MM.1S (cell line): ENCODE results near the gene KCNMA1.

Experiments
- DNase-seq: peaks from one replicate; pipeline ENCODE4 v3.0.0-alpha.2; 2015
- H2AFZ ChIP-seq: fragments of 300-600 bp; sonication (generic); 2 replicates; pipeline ENCODE4 v1.6.0; 2016; ENCODE audit warnings: antibody characterized with exemption, low read length
- H3F3A ChIP-seq: fragments of 300-600 bp; sonication (generic); 2 replicates; pipeline ENCODE4 v1.6.1; 2016; ENCODE audit warnings: mild to moderate bottlenecking, antibody characterized with exemption, low read length, moderate library complexity, mixed read lengths; ENCODE audit not compliant: insufficient read depth
- H3K27ac ChIP-seq: fragments of 300-600 bp; sonication (generic); 2 replicates; pipeline ENCODE4 v1.5.1; 2016; ENCODE audit warnings: mild to moderate bottlenecking, low read length
- H3K27me3 ChIP-seq: fragments of 300-600 bp; sonication (generic); replicated peaks from 2 replicates; pipeline ENCODE4 v1.6.0; 2016; ENCODE audit warnings: low read length; ENCODE audit not compliant: insufficient read depth
- H3K36me3 ChIP-seq: fragments of 300-600 bp; sonication (generic); replicated peaks from 2 replicates; pipeline ENCODE4 v1.6.1; 2016; ENCODE audit warnings: mild to moderate bottlenecking, low read length, mixed read lengths; ENCODE audit not compliant: insufficient read depth
- H3K4me1 ChIP-seq: fragments of 300-600 bp; sonication (generic); 2 replicates; pipeline ENCODE4 v1.6.1; 2016; ENCODE audit warnings: low read length, mixed read lengths
- H3K4me2 ChIP-seq: fragments of 300-600 bp; sonication (generic); 2 replicates; pipeline ENCODE4 v1.6.0; 2016; ENCODE audit warnings: low read depth, low read length
- H3K4me3 ChIP-seq: fragments of 300-600 bp; sonication (generic); 2 replicates; pipeline ENCODE4 v1.5.1; 2016; ENCODE audit warnings: low read length, mixed read lengths
- H3K79me2 ChIP-seq: fragments of 300-600 bp; sonication (generic); 2 replicates; pipeline ENCODE4 v1.6.1; 2016; ENCODE audit warnings: mixed run types, low read length, mixed read lengths
- H3K9ac ChIP-seq: fragments of 300-600 bp; sonication (generic); 2 replicates; pipeline ENCODE4 v1.6.1; 2016; ENCODE audit warnings: low read length, mixed read lengths
- H3K9me2 ChIP-seq: fragments of 300-600 bp; sonication (generic); replicated peaks from 2 replicates; pipeline ENCODE4 v1.6.1; 2016; ENCODE audit warnings: mild to moderate bottlenecking, low read length, mixed read lengths; ENCODE audit not compliant: insufficient read depth
- H3K9me3 ChIP-seq: fragments of 300-600 bp; sonication (generic); replicated peaks from 2 replicates; pipeline ENCODE4 v1.6.1; 2016; ENCODE audit warnings: mild to moderate bottlenecking, low read length, mixed read lengths; ENCODE audit not compliant: insufficient read depth
- H4K20me1 ChIP-seq: fragments of 300-600 bp; sonication (generic); 2 replicates; pipeline ENCODE4 v1.6.1; 2016; ENCODE audit warnings: mild to moderate bottlenecking, low read length, moderate library complexity, mixed read lengths; ENCODE audit not compliant: insufficient read depth
- EZH2 ChIP-seq: fragments of 300-600 bp; sonication (generic); optimal IDR thresholded peaks from 2 replicates; pipeline ENCODE3; 2017; ENCODE audit warnings: low read depth, mild to moderate bottlenecking, antibody characterized with exemption, low read length, mixed read lengths
- EZH2phosphoT487 ChIP-seq: fragments of 300-600 bp; sonication (generic); IDR thresholded peaks from 2 replicates; pipeline ENCODE4 v1.6.1; 2018; ENCODE audit warnings: antibody characterized with exemption, low read length
- TF ChIP-seq, protein P1 (sequence below): fragments of 300-600 bp; sonication (generic); IDR thresholded peaks from 2 replicates; pipeline ENCODE4 v1.5.1; 2016; ENCODE audit warnings: antibody characterized with exemption, low read length, mixed read lengths

KCNMA1 gene

DNA sequence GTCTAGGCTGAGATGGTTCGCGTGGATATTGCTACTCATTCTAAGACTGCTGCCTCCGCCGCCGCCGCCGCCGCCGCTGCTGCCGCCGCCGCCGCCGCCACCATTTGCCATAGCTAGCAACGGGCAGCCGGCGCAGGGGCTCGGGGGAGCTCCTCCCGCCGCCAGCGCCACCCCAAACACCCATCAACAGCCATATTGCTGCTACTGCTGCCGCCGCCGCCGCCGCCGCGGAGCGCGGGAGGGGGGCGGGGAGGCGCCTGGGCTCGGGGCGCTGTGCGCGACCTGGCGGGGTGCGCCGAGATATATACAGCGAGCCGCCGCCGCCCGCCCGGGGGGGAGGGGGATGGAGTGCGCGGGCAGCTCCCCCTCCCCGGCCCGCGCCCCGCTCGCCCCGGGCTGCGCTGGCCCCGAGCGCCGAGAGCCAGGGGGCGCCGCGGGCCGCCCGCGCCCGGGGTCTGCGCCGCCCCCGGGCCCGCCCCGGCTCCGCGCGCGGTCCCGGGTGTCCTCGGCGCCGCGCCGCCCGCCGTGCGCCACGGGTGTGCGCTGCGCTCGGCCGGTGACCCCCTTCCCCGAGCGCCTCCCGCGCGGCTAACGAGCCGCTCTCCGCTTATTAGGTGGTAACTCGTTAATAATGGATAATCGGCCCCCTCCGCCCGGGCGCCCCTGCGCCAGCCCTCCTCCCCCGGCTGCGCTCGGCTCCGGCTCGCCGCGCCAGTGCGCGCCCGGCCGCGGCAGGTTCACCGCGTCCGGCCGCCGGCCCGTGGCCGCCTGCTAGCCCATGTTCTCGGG lies at the start of gene KCNMA1:
KCNMA1 (minus strand) TSS at position 277 of the 789 bp plus-strand sequence.
- no peaks in the 10 kb centered on the region for H3K36me3 ChIP-seq
- no peaks in the 10 kb centered on the region for H3F3A ChIP-seq
- no peaks in the 10 kb centered on the region for H3K9me2 ChIP-seq
- peak within 1 kb of the TSS; percentile 47 for H3K4me3 ChIP-seq
- H3K27ac ChIP-seq: no peak within 1 kb of the TSS
- H3K79me2 ChIP-seq: no peaks in the 10 kb centered on the region
- peak within 1 kb of the TSS; percentile 92; the same call in 1 of the 2 replicates for H3K4me2 ChIP-seq
- no peaks in the 10 kb centered on the region for H3K9me3 ChIP-seq
- TF ChIP-seq EZH2 (no peak), EZH2phosphoT487 (no peak)
- TF ChIP-seq, protein P1, sequence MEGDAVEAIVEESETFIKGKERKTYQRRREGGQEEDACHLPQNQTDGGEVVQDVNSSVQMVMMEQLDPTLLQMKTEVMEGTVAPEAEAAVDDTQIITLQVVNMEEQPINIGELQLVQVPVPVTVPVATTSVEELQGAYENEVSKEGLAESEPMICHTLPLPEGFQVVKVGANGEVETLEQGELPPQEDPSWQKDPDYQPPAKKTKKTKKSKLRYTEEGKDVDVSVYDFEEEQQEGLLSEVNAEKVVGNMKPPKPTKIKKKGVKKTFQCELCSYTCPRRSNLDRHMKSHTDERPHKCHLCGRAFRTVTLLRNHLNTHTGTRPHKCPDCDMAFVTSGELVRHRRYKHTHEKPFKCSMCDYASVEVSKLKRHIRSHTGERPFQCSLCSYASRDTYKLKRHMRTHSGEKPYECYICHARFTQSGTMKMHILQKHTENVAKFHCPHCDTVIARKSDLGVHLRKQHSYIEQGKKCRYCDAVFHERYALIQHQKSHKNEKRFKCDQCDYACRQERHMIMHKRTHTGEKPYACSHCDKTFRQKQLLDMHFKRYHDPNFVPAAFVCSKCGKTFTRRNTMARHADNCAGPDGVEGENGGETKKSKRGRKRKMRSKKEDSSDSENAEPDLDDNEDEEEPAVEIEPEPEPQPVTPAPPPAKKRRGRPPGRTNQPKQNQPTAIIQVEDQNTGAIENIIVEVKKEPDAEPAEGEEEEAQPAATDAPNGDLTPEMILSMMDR: no peak
- peaks cover 13% of the 10 kb centered on the region; the same call in 1 of the 2 replicates for H3K4me1 ChIP-seq
- peaks cover 54% of the 10 kb centered on the region for H3K27me3 ChIP-seq
- H3K9ac ChIP-seq: no peak within 1 kb of the TSS
- peak; percentile 19 for DNase-seq
- peak within 1 kb of the TSS; percentile 45; the same call in 1 of the 2 replicates for H2AFZ ChIP-seq
- no peaks in the 10 kb centered on the region for H4K20me1 ChIP-seq

DNA sequence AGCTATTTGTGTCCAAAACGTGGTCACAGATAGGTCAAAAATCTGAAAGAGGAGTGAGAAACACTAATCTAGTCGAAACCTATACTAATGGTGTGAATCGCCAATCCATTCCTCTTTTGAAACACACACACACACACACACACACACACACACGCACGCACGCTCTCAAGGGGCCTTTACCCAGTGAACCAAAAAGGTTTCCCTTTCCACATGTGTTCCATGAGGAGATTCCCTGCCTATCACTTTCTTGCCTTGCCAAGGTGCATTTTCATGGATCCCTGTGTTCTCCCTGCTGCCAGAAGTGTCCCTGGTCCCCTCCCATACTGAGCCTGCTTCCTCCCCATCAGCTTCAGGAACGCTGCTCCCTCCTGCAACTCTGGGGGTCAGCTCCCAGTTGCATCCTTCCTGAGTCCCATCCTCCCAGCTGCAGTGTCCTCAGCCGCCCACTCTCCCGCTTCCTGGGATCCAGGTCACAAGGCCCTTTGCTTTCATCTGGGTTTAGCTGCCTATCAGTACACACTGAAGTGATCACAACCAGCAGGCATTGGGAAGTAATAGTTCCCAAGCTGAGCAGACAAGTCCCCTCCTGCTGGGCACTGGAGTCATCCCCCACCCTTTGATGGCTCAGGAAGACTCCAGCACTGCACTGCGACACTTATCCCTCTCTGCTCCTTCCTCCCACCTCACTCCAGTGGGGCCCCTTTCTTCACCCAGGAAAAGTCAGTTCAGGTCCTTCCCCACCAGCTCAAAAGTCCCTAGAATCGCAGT lies 49.2 kb upstream of the KCNMA1 start:
- no peak overlapping the region for H3K4me2 ChIP-seq

DNA sequence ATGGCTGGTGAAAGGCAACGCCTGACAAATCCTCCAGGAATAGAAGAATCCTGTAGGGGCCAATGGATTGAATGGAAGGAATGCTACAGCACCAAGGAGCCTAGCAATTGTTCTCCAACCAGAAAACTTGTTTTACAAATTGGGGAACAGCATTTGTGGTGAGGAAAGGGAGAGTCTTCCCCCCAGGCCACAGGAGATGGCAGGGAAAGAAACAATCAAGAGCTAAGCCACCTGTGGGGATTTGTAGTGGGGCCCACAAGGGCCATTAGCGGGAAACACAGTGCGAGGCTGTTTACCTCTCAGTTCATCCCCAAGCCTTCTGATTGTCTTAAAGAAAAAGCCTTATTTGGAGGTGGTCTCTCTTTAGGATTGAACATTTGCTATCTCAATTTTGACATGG lies 48.5 kb upstream of the KCNMA1 start:
- no peak overlapping the region for H2AFZ ChIP-seq
- H3K27me3 ChIP-seq: no peaks in the 10 kb centered on the region
- no peak overlapping the region for H3K4me2 ChIP-seq
- H3K27ac ChIP-seq: no peak overlapping the region
- no peaks in the 10 kb centered on the region for H3K79me2 ChIP-seq
- no peaks in the 10 kb centered on the region for H4K20me1 ChIP-seq
- H3F3A ChIP-seq: 0 out of 2 replicates have a peak, but pooled peaks cover 10% of the 10 kb centered on the region
- H3K4me1 ChIP-seq: peaks cover 15% of the 10 kb centered on the region
- DNase-seq: no peak
- no peak for TF ChIP-seq EZH2phosphoT487
- no peak for TF ChIP-seq EZH2
- TF ChIP-seq, protein P1: no peak
- H3K9ac ChIP-seq: no peak overlapping the region
- no peaks in the 10 kb centered on the region for H3K9me2 ChIP-seq
- no peak overlapping the region for H3K4me3 ChIP-seq
- H3K36me3 ChIP-seq: no peaks in the 10 kb centered on the region
- no peaks in the 10 kb centered on the region for H3K9me3 ChIP-seq

More for the DNA sequence above, 49.2 kb upstream of the KCNMA1 start:
- Histone ChIP-seq H2AFZ (no peak overlapping the region), H3K4me1 (peaks cover 15% of the 10 kb centered on the region), H3K9me2 (no peaks in the 10 kb centered on the region), H3F3A (0 out of 2 replicates have a peak, but pooled peaks cover 10% of the 10 kb centered on the region), H3K27me3 (no peaks in the 10 kb centered on the region), H3K9me3 (no peaks in the 10 kb centered on the region), H3K79me2 (no peaks in the 10 kb centered on the region), H3K27ac (no peak overlapping the region), H3K9ac (no peak overlapping the region), H4K20me1 (no peaks in the 10 kb centered on the region), H3K4me3 (no peak overlapping the region), H3K36me3 (no peaks in the 10 kb centered on the region)
- TF ChIP-seq EZH2phosphoT487: no peak
- TF ChIP-seq, protein P1: no peak
- no peak for TF ChIP-seq EZH2
- no peak for DNase-seq
